Adrenal gland (tissue), 12 donors: ENCODE data around the gene TBC1D20. TPM values are rescaled to one million over a fixed set of nuclear protein-coding genes. Genes with fewer than 3 reads are reported as not detected.

Experiments
- polyA plus RNA-seq, 3 donors: library from polyadenylated mRNA; stranded (reverse); fragments of 200-250 nt in 2 of 3; fragments of 350-450 nt in 1 of 3; fragmentation: Illumina TruSeq in 1 of 3; extraction: RNeasy Lipid Tissue Mini Kit (QIAGEN cat#74804) in 1 of 3; gene quantifications; one replicate each; pipeline ENCODE4 v1.2.3, GENCODE V29; 2013 to 2014
- small RNA-seq, 2 donors: library from RNA; depleted of rRNA; stranded (forward); fragments of <200 nt; gene quantifications; one replicate each; pipeline ENCODE3, GENCODE V24; 2016
- total RNA-seq, 9 donors: library from RNA; depleted of rRNA in 4 of 9; stranded (reverse); fragments of >200 nt in 4 of 9; fragments of 120-200 nt in 1 of 9; fragmentation: NEBNext Ultra II Directional in 1 of 9; extraction: Animal tissue kit (Norgen Biotek cat#: 25700) in 1 of 9; gene quantifications; one replicate each; pipeline versions ENCODE4 v1.1.0 to v1.2.4, GENCODE V29; 2013 to 2023
- donor health status: healthy with polysubstance abuse.
- donor health status: Bipolar disorder and iron deficiency.
- donor health status: DM: yes; HTN: yes; CAD: no.
- donor health status: DM: no; HTN: no; CAD: no.
- donor health status: DM: no; HTN: no; CAD: no.
- donor health status: DM: yes; HTN: yes; CAD: no.

Gene TBC1D20
- total and polyA plus RNA-seq, 12 donors = 23.8 to 53.6 (median 44.3) TPM

Small RNA genes within 50 kb of the gene (small RNA-seq; reads per million reads assigned to genes)
- gene RF00019 = 0 reads per million in 2 donors

Other genes with a start within 250 kb of the TBC1D20 start
- gene DEFB129, start 235.3 kb downstream of the TBC1D20 start, total RNA-seq = not detected
- not detected for gene DEFB129, start 235.3 kb downstream of the TBC1D20 start, polyA plus RNA-seq
- gene DEFB132, start 204.8 kb downstream of the TBC1D20 start, total RNA-seq = not detected
- under 1 TPM in 1 of 3 donors, not detected in 2; 0.03 TPM for gene DEFB132, start 204.8 kb downstream of the TBC1D20 start, polyA plus RNA-seq
- 10 to 100 TPM in 1 of 9 donors, 1 to 10 TPM in 8; 2.7 to 20.2 (median 6.0) TPM for gene C20orf96, start 171.8 kb downstream of the TBC1D20 start, total RNA-seq
- 10 to 100 TPM in 1 of 3 donors, 1 to 10 TPM in 2; 5.3 to 13.7 (median 7.6) TPM for gene C20orf96, start 171.8 kb downstream of the TBC1D20 start, polyA plus RNA-seq
- 10 to 100 TPM; 14.5 to 29.3 (median 18.2) TPM for gene ZCCHC3, start 165.0 kb downstream of the TBC1D20 start, total RNA-seq
- 10 to 100 TPM; 11.1 to 11.5 (median 11.5) TPM for gene ZCCHC3, start 165.0 kb downstream of the TBC1D20 start, polyA plus RNA-seq
- 10 to 100 TPM in 6 of 9 donors, 1 to 10 TPM in 3; 4.6 to 38.8 (median 11.5) TPM for gene SOX12, start 137.0 kb downstream of the TBC1D20 start, total RNA-seq
- 10 to 100 TPM in 1 of 3 donors, 1 to 10 TPM in 2; 2.0 to 12.8 (median 5.4) TPM for gene SOX12, start 137.0 kb downstream of the TBC1D20 start, polyA plus RNA-seq
- 100 to 1,000 TPM in 2 of 9 donors, 10 to 100 TPM in 7; 33.7 to 146 (median 80.6) TPM for gene NRSN2, start 115.4 kb downstream of the TBC1D20 start, total RNA-seq
- gene NRSN2, start 115.4 kb downstream of the TBC1D20 start, polyA plus RNA-seq = 100 to 1,000 TPM in 2 of 3 donors, 10 to 100 TPM in 1; 70.0 to 263 (median 249) TPM
- 10 to 100 TPM in 4 of 9 donors, 1 to 10 TPM in 5; 2.4 to 39.7 (median 9.4) TPM for gene TRIB3, start 81.8 kb downstream of the TBC1D20 start, total RNA-seq
- 10 to 100 TPM in 1 of 3 donors, 1 to 10 TPM in 2; 4.3 to 10.8 (median 5.3) TPM for gene TRIB3, start 81.8 kb downstream of the TBC1D20 start, polyA plus RNA-seq
- 100 to 1,000 TPM in 6 of 9 donors, 10 to 100 TPM in 3; 55.2 to 163 (median 126) TPM for gene RBCK1, start 54.2 kb downstream of the TBC1D20 start, total RNA-seq
- 100 to 1,000 TPM in 2 of 3 donors, 10 to 100 TPM in 1; 82.9 to 339 (median 253) TPM for gene RBCK1, start 54.2 kb downstream of the TBC1D20 start, polyA plus RNA-seq
- 100 to 1,000 TPM in 5 of 9 donors, 10 to 100 TPM in 4; 61.9 to 146 (median 101) TPM for gene CSNK2A1, start 81.3 kb upstream of the TBC1D20 start, total RNA-seq
- gene CSNK2A1, start 81.3 kb upstream of the TBC1D20 start, polyA plus RNA-seq = 100 to 1,000 TPM in 1 of 3 donors, 10 to 100 TPM in 2; 18.9 to 192 (median 22.7) TPM
- 1 to 10 TPM in 4 of 9 donors, under 1 TPM in 5; 0.37 to 2.2 (median 0.90) TPM for gene TCF15, start 147.8 kb upstream of the TBC1D20 start, total RNA-seq
- 1 to 10 TPM in 2 of 3 donors, under 1 TPM in 1; 0.31 to 3.0 (median 2.7) TPM for gene TCF15, start 147.8 kb upstream of the TBC1D20 start, polyA plus RNA-seq
- 100 to 1,000 TPM in 2 of 9 donors, 10 to 100 TPM in 7; 42.3 to 203 (median 77.4) TPM for gene SRXN1, start 190.7 kb upstream of the TBC1D20 start, total RNA-seq
- 100 to 1,000 TPM in 1 of 3 donors, 10 to 100 TPM in 2; 19.1 to 160 (median 24.9) TPM for gene SRXN1, start 190.7 kb upstream of the TBC1D20 start, polyA plus RNA-seq
- gene SCRT2, start 213.3 kb upstream of the TBC1D20 start, total RNA-seq = not detected
- gene SCRT2, start 213.3 kb upstream of the TBC1D20 start, polyA plus RNA-seq = not detected